22Rv1 (cell line): ENCODE measurements around the gene HCFC1.
A peak's percentile ranks its signal among the peaks of the same experiment; 100 is the strongest.

Experiments
- H3K27ac ChIP-seq: fragments of 450-650 bp; 2 replicates; pipeline ENCODE4 v1.5.1; 2017
- ZFX ChIP-seq: fragments of 450-650 bp; IDR thresholded peaks from 2 replicates; pipeline ENCODE4 v1.6.1; 2017; ENCODE audit warnings: antibody characterized with exemption, borderline replicate concordance
- TF ChIP-seq, protein P1 (sequence below): fragments of 450-650 bp; IDR thresholded peaks from 2 replicates; pipeline ENCODE4 v1.5.1; 2017; ENCODE audit warnings: mild to moderate bottlenecking

Gene HCFC1

DNA sequence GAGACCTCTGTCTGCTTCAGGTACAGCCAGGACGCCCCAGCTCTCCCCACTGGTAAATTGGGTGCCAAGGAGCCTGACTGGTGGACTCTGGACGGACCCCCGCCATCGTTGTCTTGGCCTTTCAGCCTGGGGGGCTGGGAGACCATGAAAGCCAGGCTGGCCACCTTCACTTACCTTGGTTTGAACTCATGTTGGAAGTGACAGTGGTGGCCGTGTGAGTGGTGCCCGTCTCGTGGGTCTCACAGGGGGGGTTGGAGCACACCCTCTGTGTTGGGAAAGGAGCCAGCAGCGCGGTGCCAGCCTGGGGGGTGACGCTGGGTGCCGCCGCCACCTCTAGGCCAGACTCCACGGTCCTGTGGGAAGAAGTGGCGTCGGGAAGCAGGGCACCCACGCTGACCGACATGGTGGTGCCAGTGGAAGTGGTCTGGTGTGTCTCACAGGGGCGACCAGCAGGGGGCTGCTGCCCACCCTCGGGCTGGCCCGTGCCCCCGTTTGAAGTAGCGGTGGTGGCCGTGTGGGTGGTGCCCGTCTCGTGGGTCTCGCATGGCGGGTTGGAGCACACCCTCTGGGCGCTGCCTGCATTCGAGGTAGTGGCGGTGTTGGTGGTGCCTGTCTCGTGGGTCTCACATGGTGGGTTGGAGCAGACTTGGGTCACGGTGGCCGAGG, 17.6 kb downstream of the HCFC1 start:
- H3K27ac ChIP-seq: no peak overlapping the region
- no peak for TF ChIP-seq ZFX
- TF ChIP-seq, protein P1, sequence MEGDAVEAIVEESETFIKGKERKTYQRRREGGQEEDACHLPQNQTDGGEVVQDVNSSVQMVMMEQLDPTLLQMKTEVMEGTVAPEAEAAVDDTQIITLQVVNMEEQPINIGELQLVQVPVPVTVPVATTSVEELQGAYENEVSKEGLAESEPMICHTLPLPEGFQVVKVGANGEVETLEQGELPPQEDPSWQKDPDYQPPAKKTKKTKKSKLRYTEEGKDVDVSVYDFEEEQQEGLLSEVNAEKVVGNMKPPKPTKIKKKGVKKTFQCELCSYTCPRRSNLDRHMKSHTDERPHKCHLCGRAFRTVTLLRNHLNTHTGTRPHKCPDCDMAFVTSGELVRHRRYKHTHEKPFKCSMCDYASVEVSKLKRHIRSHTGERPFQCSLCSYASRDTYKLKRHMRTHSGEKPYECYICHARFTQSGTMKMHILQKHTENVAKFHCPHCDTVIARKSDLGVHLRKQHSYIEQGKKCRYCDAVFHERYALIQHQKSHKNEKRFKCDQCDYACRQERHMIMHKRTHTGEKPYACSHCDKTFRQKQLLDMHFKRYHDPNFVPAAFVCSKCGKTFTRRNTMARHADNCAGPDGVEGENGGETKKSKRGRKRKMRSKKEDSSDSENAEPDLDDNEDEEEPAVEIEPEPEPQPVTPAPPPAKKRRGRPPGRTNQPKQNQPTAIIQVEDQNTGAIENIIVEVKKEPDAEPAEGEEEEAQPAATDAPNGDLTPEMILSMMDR: no peak

DNA sequence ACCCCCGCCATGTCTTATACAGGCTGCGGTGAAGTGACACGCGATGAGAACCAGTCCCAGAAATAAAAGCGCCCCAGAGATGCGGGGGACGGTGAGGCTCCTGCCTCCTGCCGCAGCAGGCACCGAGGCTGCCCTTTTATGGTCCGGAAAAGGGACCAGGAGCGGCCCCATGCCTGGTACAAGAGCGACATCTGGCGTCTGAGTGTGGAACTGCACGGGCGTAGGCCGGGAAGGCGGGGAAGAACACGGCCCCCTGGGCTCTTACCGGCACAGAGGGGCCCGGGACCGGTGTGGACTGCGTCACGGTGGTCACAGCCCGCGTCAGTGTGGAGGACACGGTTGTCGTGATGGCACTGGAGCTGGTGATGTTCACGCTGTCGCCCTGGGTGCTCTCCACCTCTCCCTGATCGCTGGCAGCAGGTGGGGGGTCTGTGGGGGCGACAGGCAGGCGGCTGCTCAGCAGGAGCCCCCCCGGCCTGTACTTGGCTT, 18.2 kb downstream of the HCFC1 start:
- no peak overlapping the region for H3K27ac ChIP-seq
- TF ChIP-seq ZFX: no peak
- TF ChIP-seq, protein P1: peak; percentile 85

DNA sequence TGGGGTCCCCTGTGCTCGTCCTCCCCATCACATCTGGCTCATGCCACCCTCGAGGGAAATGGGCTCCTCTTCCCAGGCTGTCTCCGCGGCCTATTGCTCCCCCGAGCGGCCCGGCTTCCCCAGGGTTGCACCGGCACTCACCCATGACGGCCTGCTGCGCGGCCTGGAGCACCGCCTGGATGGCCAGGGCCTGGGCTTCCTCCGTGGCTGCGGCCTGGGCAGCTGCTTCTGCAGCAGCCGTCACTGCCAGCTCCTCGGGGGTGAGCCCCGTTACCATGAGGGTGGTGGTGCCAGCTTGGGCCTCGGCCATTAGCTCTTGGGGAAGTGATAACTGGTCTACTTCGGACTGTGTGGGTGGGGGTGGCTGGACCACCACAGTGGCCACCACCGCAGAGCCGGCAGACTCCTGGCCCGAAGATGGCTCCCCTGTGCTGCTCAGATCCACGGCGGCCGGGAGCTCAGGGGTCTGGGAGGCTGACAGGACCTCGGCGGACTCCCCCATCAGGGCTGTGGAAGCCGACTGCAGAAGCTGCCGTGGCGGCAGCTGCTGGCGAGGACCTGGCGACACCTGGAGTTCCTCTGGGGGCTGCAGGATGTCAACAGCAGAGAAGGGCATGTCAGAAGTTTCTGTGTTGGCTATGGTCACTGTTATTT, 19.1 kb downstream of the HCFC1 start:
- TF ChIP-seq, protein P1: no peak
- no peak for TF ChIP-seq ZFX
- H3K27ac ChIP-seq: no peak overlapping the region

DNA sequence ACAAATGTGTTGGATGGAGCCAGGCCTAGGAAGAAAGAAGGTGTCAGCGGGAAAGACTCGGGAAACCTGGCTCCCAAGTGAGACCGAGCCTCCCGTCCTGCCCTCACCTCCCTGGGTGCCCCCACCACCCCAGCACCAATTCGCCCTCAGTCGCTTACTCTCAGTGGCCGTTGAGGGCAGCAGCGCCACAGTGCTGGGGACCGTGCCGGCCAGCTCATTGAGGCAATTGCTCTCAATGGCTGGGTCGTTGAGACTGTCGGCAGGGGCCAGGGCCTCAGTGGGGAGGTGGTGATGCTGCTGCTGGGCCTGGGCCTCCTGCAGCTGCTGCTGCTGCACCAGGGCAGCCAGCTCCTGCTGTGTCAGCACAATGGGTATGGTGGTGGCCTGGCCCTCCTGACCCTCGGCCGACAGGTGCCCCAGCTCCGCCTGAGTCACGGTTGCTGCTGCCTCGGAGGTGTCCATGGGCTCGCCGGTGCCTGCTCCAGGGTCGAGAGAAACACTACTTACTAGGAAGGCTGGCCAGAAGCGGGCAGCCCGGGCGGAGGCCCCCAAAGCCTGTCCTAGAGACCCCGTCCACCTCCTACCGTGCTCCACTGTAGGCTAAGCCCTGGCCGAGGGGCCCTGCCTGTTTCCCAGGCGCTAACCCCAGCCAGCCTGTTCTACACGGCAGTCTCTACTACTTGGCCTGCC, 19.8 kb downstream of the HCFC1 start:
- TF ChIP-seq ZFX: no peak
- TF ChIP-seq, protein P1: no peak
- H3K27ac ChIP-seq: no peak overlapping the region

DNA sequence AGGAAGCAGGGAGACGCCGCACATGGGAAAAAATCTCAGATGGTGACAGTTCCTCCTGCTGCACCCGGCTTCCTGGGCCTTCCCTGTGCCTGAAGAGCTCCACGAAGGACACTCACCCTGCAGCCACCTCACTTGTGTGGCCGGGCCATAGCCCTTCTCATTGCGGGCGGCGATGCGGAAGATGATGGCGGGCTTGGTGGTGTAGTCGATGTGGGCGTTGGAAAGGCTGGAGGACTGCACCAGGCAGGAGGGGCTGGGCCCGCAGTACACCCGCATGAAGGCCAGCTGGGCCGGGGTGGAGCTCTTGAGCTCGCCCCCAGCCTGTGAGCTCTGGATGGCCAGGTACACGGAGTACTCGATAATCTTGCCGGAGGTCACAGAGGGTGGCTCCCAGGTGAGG, 21.5 kb downstream of the HCFC1 start:
- TF ChIP-seq ZFX: no peak
- TF ChIP-seq, protein P1: no peak
- H3K27ac ChIP-seq: no peak overlapping the region

DNA sequence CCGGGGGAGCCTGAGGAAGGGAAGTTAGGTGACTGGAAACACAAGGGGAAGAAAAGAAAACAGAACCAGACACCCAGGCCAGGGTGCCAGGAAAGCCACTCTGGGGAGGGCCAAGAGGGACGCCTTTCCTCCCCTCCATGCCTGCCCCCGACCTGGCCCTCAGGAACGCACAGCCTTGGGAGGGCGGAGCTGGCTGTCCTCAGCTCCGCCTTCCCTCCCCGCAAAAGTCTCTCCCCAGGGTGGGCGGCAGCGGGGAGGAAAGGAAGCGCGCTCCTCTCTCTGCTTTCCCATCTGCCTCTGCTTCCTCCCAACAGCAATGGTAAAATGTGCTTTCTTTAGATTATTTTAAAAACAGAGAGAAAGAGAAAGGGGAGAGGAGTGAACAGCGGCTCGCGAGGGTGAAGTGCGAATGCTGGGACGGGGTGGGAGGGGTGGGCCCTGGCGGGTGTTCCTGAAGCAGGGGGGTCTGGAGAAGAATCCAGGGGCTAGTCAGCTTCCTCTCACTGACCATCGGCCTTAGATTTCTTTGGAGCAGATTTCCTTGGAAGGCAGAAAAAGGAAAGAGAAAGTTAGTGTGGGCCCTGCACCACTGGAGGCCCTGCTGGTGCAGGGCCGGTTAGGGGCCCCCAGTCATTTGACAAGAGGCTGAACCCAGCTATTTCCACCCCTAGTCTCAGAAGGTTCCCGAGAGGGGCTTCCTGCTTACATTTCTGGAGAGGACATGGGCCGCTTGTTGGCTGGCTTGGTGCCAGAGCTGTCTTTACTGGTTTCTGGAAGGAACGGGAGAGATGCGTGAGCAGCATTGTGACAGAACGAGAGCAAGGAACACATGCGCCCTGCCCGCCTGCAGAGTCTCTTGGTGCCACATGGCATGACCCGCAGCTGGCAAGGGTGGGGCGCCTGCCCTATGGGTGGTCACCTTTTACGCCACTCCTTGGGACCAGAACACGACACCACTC, 22.5 kb downstream of the HCFC1 start:
- H3K27ac ChIP-seq: no peak overlapping the region

More for the DNA sequence above, 22.5 kb downstream of the HCFC1 start:
- TF ChIP-seq, protein P1: no peak
- no peak for TF ChIP-seq ZFX
